ENCODE measurements around the gene FGD3. TPM values are rescaled to one million over a fixed set of nuclear protein-coding genes. Genes with fewer than 3 reads are reported as not detected.

FGD3 gene
- total RNA-seq, 2 experiments from 2014 or later = 91.0 to 95.7 TPM

GRCh38 chr9:93057042-93057702 lies 109.8 kb downstream of the FGD3 start:
- H3K27ac Mint-ChIP-seq = peak overlapping the region; percentile 96
- H3K36me3 ChIP-seq (ENCODE audit: insufficient read depth, low read length) = peaks cover 6% of the 10 kb centered on the region
- POLR2A ChIA-PET = interaction anchor here (0.6 to 2.4 kb wide), 2 partner anchors 12 to 29 kb away, joined by 3 to 15 read pairs; no protein-coding TSS in a partner anchor

GRCh38 chr9:93057703-93058354 lies 110.5 kb downstream of the FGD3 start:
- DNase-seq = no peak

More at GRCh38 chr9:93057042-93057702, 109.8 kb downstream of the FGD3 start:
- Histone ChIP-seq H3K27ac (ENCODE audit: low read depth in 1 of 2, low read length in 2 of 2) (peak overlapping the region; percentile 45 to 90), H3K4me3 (ENCODE audit: low read length) (no peak overlapping the region), H3K27me3 (ENCODE audit: control insufficient read depth in 1 of 2, insufficient read depth in 2 of 2, low read length in 2 of 2) (no peaks in the 10 kb centered on the region), H3K9me3 (ENCODE audit: control insufficient read depth in 1 of 2, insufficient read depth in 1 of 2, low read length in 2 of 2) (peaks cover 0 to 3% of the 10 kb centered on the region in 2 experiments), H3K4me1 (ENCODE audit: insufficient read depth, low read length) (peaks cover 70% of the 10 kb centered on the region)
- TF ChIP-seq CTCF (IDR thresholded peaks at IDR 0.05) = no peak
- H3K9me3 Mint-ChIP-seq = no peaks in the 10 kb centered on the region
- peak in 2 of 14 experiments; percentile 35 to 49 for DNase-seq
- H3K4me1 Mint-ChIP-seq (ENCODE audit: low read depth) = peaks cover 61% of the 10 kb centered on the region
- H3K36me3 Mint-ChIP-seq (ENCODE audit: low read depth) = peaks cover 26% of the 10 kb centered on the region
- H3K27me3 Mint-ChIP-seq = no peaks in the 10 kb centered on the region
- intact Hi-C loops (cut with DNase I, micrococcal nuclease) = loop anchor here in 1 of 2 experiments (2.0 kb wide), 1 partner anchor 26 kb away; no protein-coding TSS in a partner anchor
- peak overlapping the region; percentile 91 for H3K4me3 Mint-ChIP-seq
- no peak for ATAC-seq (ENCODE audit: poor library complexity)
- CTCF ChIA-PET = interaction anchor here (1.3 to 2.2 kb wide), 3 partner anchors 20 to 103 kb away, joined by 3 to 8 read pairs (median 3); no protein-coding TSS in a partner anchor

More at GRCh38 chr9:93057703-93058354, 110.5 kb downstream of the FGD3 start:
- H3K9me3 Mint-ChIP-seq = no peaks in the 10 kb centered on the region
- H3K27ac Mint-ChIP-seq = peak overlapping the region; percentile 96
- peak overlapping the region; percentile 91 for H3K4me3 Mint-ChIP-seq
- no peaks in the 10 kb centered on the region for H3K27me3 ChIP-seq (ENCODE audit: control insufficient read depth in 1 of 2, insufficient read depth in 2 of 2, low read length in 2 of 2)
- no peaks in the 10 kb centered on the region for H3K27me3 Mint-ChIP-seq
- peak; percentile 18 for ATAC-seq (ENCODE audit: poor library complexity)
- ChIA-PET CTCF (interaction anchor here (1.3 to 2.2 kb wide), 2 partner anchors 21 to 30 kb away, joined by 3 to 8 read pairs; no protein-coding TSS in a partner anchor), POLR2A (interaction anchor here (2.4 kb wide), 1 partner anchor 29 kb away, joined by 15 read pairs; no protein-coding TSS in a partner anchor)
- H3K4me1 ChIP-seq (ENCODE audit: insufficient read depth, low read length) = peaks cover 74% of the 10 kb centered on the region
- peak overlapping the region; percentile 19 for H3K4me3 ChIP-seq (ENCODE audit: low read length)
- peak overlapping the region; percentile 22 to 90 for H3K27ac ChIP-seq (ENCODE audit: low read depth in 1 of 2, low read length in 2 of 2)
- H3K4me1 Mint-ChIP-seq (ENCODE audit: low read depth) = peaks cover 67% of the 10 kb centered on the region
- intact Hi-C loops (cut with DNase I, micrococcal nuclease) = loop anchor here in 1 of 2 experiments (2.0 kb wide), 2 partner anchors 17 to 27 kb away; no protein-coding TSS in a partner anchor
- peaks cover 0 to 3% of the 10 kb centered on the region in 2 experiments for H3K9me3 ChIP-seq (ENCODE audit: control insufficient read depth in 1 of 2, insufficient read depth in 1 of 2, low read length in 2 of 2)
- peaks cover 9% of the 10 kb centered on the region for H3K36me3 ChIP-seq (ENCODE audit: insufficient read depth, low read length)
- H3K36me3 Mint-ChIP-seq (ENCODE audit: low read depth) = peaks cover 30% of the 10 kb centered on the region
- no peak for TF ChIP-seq CTCF (IDR thresholded peaks at IDR 0.05)
